NK-92 (cell line): ENCODE results near the gene P2RY12.

Experiments used
- DNase-seq: peaks from one replicate; lab custom pipeline; 2025; ENCODE audit not compliant: unreplicated experiment; lab: John Stamatoyannopoulos, UW

P2RY12 gene

GRCh38 chr3:151384741-151385174 is at the start of gene P2RY12:
TSS of gene P2RY12 (minus strand) at chr3:151384753. CDS start at chr3:151338845, 45,908 bp downstream.
- DNase-seq: no peak

DNA sequence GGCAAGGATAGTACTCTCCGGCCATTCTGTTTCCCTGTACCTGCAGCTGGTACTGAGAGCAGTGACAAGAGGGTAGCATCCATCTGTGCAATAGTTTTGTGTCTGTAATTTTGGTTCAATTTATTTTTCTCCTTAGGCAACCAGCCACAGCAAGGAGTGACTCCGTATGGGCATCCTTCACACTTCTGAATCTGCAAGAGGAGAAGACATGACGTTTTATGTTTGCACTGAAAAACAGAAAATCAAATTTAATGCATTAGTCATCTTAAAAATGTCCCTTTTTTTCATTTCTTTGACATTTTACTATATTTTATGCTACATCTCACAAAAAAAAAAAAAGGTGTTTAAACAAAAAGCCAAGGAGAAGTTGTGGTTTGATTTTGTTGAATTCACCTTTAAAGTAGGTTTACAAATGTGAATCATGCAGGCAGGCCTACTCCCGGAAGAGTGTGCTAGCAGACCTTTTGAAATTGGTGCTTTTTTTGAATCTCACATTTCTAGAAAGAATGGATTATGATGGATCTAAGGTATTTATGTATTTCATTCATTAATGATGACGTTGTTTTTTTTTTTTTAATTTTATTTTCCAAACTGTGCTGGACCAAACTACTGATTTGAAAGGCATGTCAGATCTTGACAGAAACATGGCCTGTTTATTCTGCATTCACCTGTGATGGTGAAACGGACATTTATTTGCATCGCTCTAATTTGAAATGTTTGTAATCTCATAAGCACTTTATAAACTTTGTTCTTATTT is 48.2 kb upstream of the P2RY12 start:
- DNase-seq: no peak

GRCh38 chr3:151431940-151432339 is 47.4 kb upstream of the P2RY12 start:
- DNase-seq: no peak

- DNase-seq: no peak
These were observed 46.4 kb upstream of the P2RY12 start for GRCh38 chr3:151430821-151431484.

GRCh38 chr3:151428386-151428785 is 43.8 kb upstream of the P2RY12 start:
- no peak for DNase-seq

DNA sequence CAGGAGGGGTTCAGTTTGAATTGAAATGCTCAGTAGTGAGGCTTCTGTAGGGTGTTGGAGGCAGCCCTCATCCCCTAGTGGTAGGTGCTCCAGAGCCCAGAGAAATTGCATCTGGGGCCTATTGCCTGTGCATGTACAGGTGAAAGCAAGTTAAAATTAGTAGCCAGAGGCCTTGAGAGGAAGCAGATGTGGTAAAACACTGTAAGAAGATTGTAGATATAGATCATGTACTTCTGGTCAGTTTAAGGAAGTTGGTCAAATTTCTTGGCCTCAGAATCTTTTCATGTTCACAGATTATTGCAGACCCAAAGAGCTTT is 41.7 kb upstream of the P2RY12 start:
- no peak for DNase-seq

- DNase-seq: no peak
These were observed 41.2 kb upstream of the P2RY12 start for GRCh38 chr3:151425627-151426340.

- no peak for DNase-seq
These were observed 38.5 kb upstream of the P2RY12 start for GRCh38 chr3:151423091-151423490.

GRCh38 chr3:151421938-151422337 is 37.4 kb upstream of the P2RY12 start:
- no peak for DNase-seq

DNA sequence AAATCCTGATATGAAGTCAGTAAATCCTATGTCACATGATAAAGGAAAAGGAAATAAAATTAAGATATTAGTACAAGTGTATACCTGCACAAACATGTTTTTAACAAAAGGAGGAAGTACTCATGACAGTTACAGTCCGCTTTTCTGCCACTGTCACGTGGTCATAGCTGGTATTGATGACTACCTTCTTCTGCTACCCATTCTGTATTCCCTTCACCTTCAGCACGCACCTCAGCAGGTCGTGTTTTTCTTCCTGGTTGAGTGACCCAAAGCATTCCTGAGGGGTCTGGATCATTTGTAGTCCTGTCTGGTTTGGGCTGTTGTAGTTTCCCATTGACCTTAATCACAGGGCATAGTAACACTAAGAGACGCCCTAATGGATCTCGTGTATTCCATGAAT is 35.3 kb upstream of the P2RY12 start:
- DNase-seq: no peak

- DNase-seq: no peak
These were observed 30.7 kb upstream of the P2RY12 start for GRCh38 chr3:151415289-151415688.

DNA sequence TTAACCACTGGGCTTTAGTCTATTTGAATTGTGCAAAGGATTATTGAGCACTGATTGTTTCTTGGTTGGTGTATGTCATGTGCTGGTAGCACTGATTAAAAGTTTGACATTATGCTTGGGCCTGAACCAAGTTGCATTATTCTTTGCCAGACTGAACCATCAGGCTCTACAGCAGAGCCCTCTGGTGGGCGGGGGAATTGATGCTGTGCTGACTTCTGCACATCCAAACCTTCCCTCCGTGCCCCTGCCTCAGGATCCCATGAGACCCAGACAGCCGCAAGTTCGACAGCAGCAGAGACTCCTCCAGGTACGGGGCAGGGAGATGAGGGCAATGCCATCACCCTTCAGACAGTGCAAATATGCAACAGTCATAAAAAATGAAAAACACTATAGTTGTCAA is 28.4 kb upstream of the P2RY12 start:
- no peak for DNase-seq

DNA sequence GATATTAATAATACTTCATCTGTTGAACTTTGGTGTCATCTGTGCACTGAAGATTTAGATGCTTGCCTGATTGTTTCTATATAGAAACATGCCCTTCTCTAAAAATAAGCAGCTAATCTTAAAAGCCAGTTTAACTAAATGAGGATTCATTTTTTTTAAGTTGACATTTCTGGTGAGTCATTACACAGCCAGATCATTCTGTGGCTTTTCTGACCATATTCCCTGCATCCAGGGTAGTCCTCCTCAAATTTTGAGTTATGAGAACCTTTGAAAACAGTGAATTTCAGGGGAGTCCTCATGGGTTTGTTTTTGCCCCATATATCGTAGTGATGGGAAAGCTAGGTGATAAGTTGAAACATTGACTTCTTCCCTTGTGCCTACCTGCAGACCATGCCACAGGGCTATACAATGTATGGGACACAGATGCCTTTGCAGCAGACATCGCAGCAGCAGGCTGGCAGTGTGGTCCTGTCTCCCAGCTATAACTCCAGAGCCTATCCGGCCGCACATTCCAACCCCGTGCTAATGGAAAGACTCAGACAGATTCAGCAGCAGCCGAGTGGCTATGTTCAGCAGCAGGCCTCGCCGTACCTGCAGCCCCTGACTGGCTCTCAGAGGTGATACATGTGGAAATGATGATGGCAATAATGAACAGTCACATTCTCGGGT is 26.5 kb upstream of the P2RY12 start:
- DNase-seq: no peak

DNA sequence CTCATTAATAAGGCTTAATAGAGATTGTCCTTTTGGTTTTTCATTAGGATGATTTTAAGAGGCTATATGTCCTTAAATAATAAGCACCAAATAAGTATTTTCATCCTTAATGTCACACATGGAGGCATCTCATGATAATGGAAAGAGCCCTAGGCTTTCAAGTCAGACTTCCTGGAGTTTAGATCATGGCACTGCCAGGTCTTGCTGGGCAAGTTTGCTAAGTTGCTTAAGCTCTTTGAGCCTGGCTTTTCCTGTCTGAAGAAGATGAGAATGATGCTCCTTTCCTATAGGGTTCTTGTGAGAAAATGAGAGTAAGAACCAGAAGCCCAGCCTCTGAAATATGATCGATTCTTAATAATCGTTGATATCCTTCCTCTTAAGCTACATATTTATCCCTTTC is 23.4 kb upstream of the P2RY12 start:
- no peak for DNase-seq

DNA sequence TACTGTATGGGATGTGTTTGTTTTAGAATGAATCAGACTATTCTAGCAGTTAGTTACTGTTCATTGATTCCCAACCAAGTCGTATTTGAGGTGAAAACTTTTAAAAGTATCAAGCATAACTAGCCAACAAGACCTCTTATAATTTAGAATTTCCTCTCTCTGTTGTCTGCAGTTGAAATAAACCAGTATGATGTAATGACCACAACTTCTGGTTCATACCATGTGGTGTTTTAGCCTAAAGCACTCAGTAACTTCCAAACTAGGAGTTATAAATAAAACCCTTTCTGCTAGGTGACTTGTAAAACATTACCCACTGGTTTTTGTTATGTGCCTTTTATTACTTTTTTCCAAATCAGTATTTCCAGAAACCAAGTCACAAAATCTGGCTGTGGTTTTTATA is 19.8 kb upstream of the P2RY12 start:
- no peak for DNase-seq

DNA sequence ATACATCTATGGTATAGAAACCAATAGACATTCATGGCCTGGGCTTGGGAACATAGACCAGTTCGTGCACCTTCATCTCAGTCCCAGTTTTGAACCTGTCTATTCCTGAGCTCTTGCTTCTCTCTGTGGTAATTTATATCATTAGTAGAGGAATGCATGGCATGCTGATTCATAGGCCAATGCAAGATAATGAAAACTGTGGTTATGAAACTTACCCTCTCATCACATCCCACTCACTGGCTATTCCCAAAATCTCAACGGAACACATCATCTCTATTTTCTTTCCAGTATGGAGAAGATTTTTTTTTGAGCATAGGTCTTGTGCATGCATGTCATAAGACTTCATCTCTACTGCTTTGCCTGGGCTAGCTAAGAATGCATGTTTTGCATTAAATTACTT is 18.7 kb upstream of the P2RY12 start:
- DNase-seq: no peak

GRCh38 chr3:151402349-151402748 is 17.8 kb upstream of the P2RY12 start:
- no peak for DNase-seq

GRCh38 chr3:151400341-151400740 is 15.8 kb upstream of the P2RY12 start:
- no peak for DNase-seq

DNA sequence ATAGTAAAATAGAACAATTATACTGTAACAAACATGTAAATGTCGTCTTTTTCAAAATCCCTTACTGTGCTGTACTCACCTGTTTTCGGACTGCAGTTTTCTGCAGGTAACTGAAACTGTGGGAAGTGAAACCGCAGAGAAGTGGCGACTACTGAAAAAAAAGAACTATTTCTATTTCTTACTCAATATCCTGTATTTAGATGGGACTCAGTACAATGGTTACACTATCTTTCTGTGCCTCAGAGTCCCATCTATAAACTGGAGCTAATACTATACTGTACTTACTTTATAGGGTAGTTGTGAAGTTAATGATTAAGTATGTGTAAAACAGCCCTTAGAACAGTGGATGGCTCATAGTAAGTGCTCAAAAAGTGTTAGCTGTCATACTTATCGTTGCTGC is 14.3 kb upstream of the P2RY12 start:
- DNase-seq: no peak

GRCh38 chr3:151395806-151396205 is 11.3 kb upstream of the P2RY12 start:
- no peak for DNase-seq

GRCh38 chr3:151394611-151395010 is 10.1 kb upstream of the P2RY12 start:
- no peak for DNase-seq

DNA sequence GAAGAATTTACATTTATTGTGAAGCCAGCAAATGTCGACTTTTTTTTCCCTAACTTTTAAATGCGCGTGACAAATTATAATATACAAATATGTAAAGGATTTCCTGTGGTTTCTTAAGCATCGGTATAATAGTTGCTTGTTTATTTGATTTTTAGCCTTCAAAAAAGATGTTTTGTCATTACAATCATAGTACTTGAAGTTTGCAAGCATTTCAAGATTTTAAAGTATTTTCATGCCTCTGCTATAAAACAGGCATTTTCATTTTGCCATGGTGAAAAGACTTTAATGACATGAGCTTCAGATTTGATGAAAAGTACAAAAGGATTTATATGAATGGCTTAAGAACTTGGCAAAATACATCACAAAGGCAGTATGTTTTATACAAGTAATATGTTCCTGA is 9.4 kb upstream of the P2RY12 start:
- DNase-seq: no peak
